Skeletal muscle tissue (tissue), 4 donors: Measurements from ENCODE around the gene B3GAT1. TPM values are rescaled to one million over a fixed set of nuclear protein-coding genes. Genes with fewer than 3 reads are reported as not detected.

Source experiments
- H3K27ac ChIP-seq: one replicate; pipeline ENCODE4 v1.7.0; 2013; ENCODE audit warnings: mild to moderate bottlenecking, low read depth, low read length, inconsistent platforms
- H3K27me3 ChIP-seq, 3 donors: one replicate each; pipeline ENCODE4 v1.7.0; 2013; ENCODE audit warnings: low read length in 3 of 3; ENCODE audit not compliant: control insufficient read depth in 3 of 3, insufficient read depth in 3 of 3
- H3K36me3 ChIP-seq, 3 donors: one replicate each; pipeline ENCODE4 v1.7.0; 2013; ENCODE audit warnings: low read length in 3 of 3; ENCODE audit not compliant: control insufficient read depth in 3 of 3, insufficient read depth in 3 of 3
- H3K4me1 ChIP-seq, 3 donors: one replicate each; pipeline ENCODE4 v1.7.0; 2013; ENCODE audit warnings: low read length in 3 of 3, mild to moderate bottlenecking in 3 of 3; ENCODE audit not compliant: control insufficient read depth in 3 of 3, insufficient read depth in 3 of 3
- H3K4me3 ChIP-seq, 3 donors: one replicate each; pipeline ENCODE4 v1.7.0; 2013; ENCODE audit warnings: low read length in 3 of 3
- H3K9ac ChIP-seq, 3 donors: one replicate each; pipeline ENCODE4 v1.7.0; 2013; ENCODE audit warnings: low read length in 3 of 3, mild to moderate bottlenecking in 3 of 3, moderate library complexity in 2 of 3, low read depth in 1 of 3
- H3K9me3 ChIP-seq, 3 donors: one replicate each; pipeline ENCODE4 v1.7.0; 2013; ENCODE audit warnings: low read length in 3 of 3; ENCODE audit not compliant: control insufficient read depth in 3 of 3
- total RNA-seq: library from RNA; depleted of rRNA; stranded (reverse); fragments of >200 nt; gene quantifications from one replicate; pipeline ENCODE4 v1.2.3, GENCODE V29; 2014
- donor health status: Osteomylitis.

B3GAT1 gene
- total RNA-seq, 1 donor from 2014 or later: under 0.01 TPM

DNA sequence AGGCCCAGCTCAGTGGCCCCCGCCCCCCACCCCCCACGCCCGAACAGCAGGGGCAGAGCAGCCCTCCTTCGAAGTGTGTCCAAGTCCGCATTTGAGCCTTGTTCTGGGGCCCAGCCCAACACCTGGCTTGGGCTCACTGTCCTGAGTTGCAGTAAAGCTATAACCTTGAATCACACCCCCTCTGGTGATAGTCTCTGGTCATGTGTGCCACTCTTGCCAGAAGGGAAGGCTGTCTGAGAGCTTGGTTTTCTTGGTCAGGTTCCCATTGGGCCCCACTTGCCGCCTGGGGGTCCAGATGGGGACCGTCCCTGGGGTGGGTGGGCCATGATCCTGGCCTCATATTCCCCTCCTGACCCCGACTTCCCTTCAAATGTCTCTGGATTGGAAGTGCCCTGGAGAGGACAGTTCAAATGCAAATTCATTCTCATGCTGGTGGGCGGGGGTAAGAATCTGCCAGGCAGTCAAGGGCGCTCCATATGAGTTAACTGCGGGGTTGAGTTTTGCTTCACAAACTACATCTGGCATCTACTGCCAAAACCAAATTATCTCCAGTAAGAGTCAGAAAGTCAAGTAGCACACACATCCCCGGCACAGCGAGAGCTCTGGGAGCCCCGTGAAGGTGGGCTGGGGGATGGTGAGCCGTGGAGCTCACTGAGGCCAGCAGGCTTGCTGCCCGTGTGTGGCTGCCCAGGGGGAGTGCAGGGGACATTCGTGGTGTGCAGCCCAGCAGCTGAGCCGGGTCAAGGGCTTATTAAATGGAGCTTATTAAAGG lies 35.7 kb downstream of the B3GAT1 start:
- H3K36me3 ChIP-seq: no peaks in the 10 kb centered on the region
- H3K9me3 ChIP-seq: no peaks in the 10 kb centered on the region
- peaks cover 0 to 14% (median 3%) of the 10 kb centered on the region in 3 donors for H3K27me3 ChIP-seq
- H3K4me1 ChIP-seq: no peaks in the 10 kb centered on the region
- no peak overlapping the region for H3K9ac ChIP-seq
- H3K27ac ChIP-seq: no peak overlapping the region
- H3K4me3 ChIP-seq: no peak overlapping the region

DNA sequence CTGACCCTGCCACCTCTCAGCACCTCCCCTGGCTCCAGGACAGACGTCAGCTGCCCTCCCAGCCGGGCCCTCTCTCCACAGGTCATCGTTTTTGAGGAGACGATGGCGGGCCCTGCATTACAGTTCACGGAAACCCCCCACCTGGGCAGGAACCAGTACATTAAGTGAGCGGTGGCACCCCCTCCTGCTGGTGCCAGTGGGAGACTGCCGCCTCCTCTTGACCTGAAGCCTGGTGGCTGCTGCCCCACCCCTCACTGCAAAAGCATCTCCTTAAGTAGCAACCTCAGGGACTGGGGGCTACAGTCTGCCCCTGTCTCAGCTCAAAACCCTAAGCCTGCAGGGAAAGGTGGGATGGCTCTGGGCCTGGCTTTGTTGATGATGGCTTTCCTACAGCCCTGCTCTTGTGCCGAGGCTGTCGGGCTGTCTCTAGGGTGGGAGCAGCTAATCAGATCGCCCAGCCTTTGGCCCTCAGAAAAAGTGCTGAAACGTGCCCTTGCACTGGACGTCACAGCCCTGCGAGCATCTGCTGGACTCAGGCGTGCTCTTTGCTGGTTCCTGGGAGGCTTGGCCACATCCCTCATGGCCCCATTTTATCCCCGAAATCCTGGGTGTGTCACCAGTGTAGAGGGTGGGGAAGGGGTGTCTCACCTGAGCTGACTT lies 37.0 kb downstream of the B3GAT1 start:
- peaks cover 0 to 9% (median 5%) of the 10 kb centered on the region in 3 donors for H3K27me3 ChIP-seq
- no peaks in the 10 kb centered on the region for H3K36me3 ChIP-seq
- H3K4me3 ChIP-seq: no peak overlapping the region
- H3K9ac ChIP-seq: no peak overlapping the region
- no peaks in the 10 kb centered on the region for H3K9me3 ChIP-seq
- no peaks in the 10 kb centered on the region for H3K4me1 ChIP-seq
- no peak overlapping the region for H3K27ac ChIP-seq

DNA sequence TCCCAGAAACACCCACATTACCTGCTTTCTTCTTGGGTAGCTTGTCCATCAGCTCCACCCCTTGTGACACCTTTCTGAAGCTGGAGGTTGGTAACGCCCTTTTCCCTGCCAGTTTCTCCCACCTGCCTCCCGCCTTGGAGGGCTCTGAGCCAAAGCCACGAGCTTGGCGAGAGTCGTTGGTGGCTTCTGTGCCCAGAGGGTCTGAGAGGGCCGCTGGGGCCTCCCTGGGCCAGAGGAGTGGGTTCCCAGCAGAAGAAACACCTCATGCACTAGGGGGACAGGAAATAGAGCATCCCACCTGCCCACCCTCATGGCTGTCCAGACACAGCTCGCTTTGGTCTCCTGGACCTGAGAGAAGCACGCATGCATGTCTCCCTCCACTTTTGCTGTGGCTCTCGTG lies 37.9 kb downstream of the B3GAT1 start:
- no peak overlapping the region for H3K27ac ChIP-seq
- no peaks in the 10 kb centered on the region for H3K4me1 ChIP-seq
- H3K27me3 ChIP-seq: peaks cover 0 to 8% (median 5%) of the 10 kb centered on the region in 3 donors
- no peak overlapping the region for H3K9ac ChIP-seq
- H3K36me3 ChIP-seq: no peaks in the 10 kb centered on the region
- no peak overlapping the region for H3K4me3 ChIP-seq
- H3K9me3 ChIP-seq: no peaks in the 10 kb centered on the region

DNA sequence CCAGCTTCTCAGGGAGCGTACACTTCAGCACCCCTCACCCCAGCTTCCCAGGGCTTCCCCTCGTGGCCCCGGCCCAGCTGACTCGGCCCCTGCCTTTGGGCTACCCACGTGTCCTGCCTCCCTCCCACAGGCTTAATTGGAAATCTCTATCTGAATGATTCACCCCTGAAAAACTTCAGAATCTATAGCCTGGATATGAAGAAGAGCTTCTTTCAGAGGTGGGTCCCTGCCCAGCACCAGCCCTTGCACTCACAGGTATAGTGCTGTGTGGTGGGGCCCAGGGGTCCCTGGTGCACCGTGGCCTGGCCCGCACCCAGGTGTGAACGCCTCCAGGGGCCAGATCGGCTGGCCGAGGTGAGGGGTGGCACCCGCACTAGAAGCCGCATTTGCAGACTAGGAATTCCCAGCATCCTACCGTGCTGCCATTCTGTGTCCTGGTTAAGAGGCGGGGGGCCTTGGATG lies 38.4 kb downstream of the B3GAT1 start:
- Histone ChIP-seq H3K9me3 (no peaks in the 10 kb centered on the region), H3K27ac (no peak overlapping the region), H3K9ac (no peak overlapping the region), H3K4me1 (no peaks in the 10 kb centered on the region), H3K36me3 (no peaks in the 10 kb centered on the region), H3K4me3 (no peak overlapping the region), H3K27me3 (peaks cover 0 to 8% (median 5%) of the 10 kb centered on the region in 3 donors)

DNA sequence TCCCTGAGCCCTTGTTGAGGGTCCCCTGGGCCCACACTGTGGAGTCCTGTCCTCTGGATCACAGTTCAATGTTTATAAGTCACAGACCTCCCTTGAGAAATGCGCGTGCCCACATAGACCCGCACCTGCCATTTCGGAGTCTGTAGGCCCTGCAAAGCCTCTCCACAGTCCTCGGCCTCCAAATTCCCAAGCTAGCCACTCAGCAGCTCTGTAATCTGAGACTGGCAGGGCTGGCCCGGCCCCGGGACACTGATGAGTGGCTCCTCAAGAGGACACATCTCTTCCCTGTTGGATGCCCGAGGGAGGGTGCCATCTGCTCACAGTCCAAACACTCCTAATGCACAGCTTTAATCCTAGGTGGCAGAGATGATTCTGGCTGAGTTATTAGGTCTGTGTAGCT lies 39.1 kb downstream of the B3GAT1 start:
- H3K4me1 ChIP-seq: no peaks in the 10 kb centered on the region
- no peak overlapping the region for H3K4me3 ChIP-seq
- H3K36me3 ChIP-seq: no peaks in the 10 kb centered on the region
- no peak overlapping the region for H3K27ac ChIP-seq
- H3K9ac ChIP-seq: no peak overlapping the region
- H3K27me3 ChIP-seq: peaks cover 0 to 8% (median 5%) of the 10 kb centered on the region in 3 donors
- H3K9me3 ChIP-seq: no peaks in the 10 kb centered on the region

DNA sequence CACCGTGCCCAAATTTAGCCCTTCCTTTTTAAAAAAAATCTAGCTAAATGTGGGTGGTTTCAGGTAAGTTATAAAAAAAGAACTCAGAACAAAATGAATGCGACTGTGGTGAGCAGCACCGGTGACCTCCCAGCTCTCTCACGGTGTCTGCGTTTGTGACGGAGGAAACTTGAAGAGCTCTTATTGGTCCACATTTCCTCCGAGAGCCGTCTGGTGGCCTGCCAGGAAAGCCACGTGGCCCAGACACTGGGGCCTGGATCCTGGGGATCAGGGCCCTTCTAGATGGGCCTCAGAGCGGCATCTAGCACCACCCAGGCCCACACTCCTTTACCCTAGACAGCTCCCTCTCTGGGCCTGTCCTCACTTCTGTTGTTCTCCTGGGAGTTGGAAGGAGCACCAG lies 39.5 kb downstream of the B3GAT1 start:
- Histone ChIP-seq H3K9ac (no peak overlapping the region), H3K27me3 (peaks cover 0 to 8% (median 5%) of the 10 kb centered on the region in 3 donors), H3K4me1 (no peaks in the 10 kb centered on the region), H3K9me3 (no peaks in the 10 kb centered on the region), H3K27ac (no peak overlapping the region), H3K4me3 (no peak overlapping the region), H3K36me3 (no peaks in the 10 kb centered on the region)

GRCh38 chr11:134371436-134372185 lies 40.4 kb downstream of the B3GAT1 start:
- H3K9ac ChIP-seq: no peak overlapping the region
- H3K27me3 ChIP-seq: peaks cover 0 to 4% (median 2%) of the 10 kb centered on the region in 3 donors
- no peaks in the 10 kb centered on the region for H3K9me3 ChIP-seq

DNA sequence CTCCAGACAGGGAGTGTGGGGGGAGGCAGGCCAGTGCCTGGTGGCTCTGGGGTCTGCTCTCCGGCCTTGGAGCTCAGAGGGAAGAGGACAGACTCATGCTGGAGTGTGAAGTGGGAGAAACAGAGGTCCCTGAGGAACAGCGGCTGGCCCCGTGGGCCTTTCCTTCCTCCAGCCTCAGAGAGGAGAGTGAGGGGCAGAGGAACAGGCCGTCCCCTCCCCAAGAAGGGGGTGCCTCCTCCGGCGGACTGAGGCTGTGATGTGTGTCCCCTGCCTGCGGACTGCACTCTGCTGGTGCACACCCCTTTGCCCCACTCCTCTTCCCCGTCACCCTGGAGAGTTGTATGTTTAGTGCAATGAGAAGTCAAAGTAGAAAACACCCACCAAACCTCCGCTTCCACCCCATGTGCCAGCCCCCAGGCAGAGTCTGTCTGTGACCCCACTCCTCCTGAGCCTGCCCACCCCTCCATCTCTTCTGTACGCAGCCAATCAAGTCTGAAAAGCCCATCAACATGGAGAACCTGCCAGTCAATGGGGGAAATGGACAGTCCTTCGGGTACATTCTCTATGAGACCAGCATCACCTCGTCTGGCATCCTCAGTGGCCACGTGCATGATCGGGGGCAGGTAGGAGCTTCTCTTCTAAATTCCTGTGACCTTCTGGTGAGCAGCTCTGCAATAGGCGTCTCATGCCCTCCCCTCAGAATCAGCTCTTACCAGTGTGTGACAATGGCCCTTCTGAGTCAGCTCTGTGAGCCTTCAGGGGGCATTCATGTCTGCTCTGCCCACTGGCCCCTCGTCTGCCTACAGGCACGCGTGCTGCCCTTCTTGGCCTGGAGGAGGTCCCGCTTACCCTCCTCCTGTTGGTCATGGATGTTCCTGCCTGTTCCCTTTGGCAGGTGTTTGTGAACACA lies 41.3 kb downstream of the B3GAT1 start:
- peaks cover 0 to 4% (median 2%) of the 10 kb centered on the region in 3 donors for H3K27me3 ChIP-seq
- no peak overlapping the region for H3K4me3 ChIP-seq
- no peak overlapping the region for H3K9ac ChIP-seq
- no peaks in the 10 kb centered on the region for H3K36me3 ChIP-seq
- no peaks in the 10 kb centered on the region for H3K9me3 ChIP-seq
- H3K4me1 ChIP-seq: no peaks in the 10 kb centered on the region
- H3K27ac ChIP-seq: no peak overlapping the region

More at GRCh38 chr11:134371436-134372185, 40.4 kb downstream of the B3GAT1 start:
- Histone ChIP-seq H3K27ac (no peak overlapping the region), H3K4me1 (no peaks in the 10 kb centered on the region), H3K36me3 (no peaks in the 10 kb centered on the region), H3K4me3 (no peak overlapping the region)
